Measurements from ENCODE around the gene RPS27A. TPM values are rescaled to one million over a fixed set of nuclear protein-coding genes. Genes with fewer than 3 reads are reported as not detected.

Gene RPS27A
- total and polyA plus RNA-seq, 10 of the 15 experiments (the other 5 are each of a cell fraction or from before 2014, with no cell fraction given): 1,460 to 4,705 (median 1,996) TPM

- TF ChIP-seq USF2 (IDR thresholded peaks at IDR 0.05; ENCODE audit: borderline replicate concordance, low read depth, low read length) (no peak), BMI1 (IDR thresholded peaks at IDR 0.05; ENCODE audit: borderline replicate concordance) (no peak), ZNF687 (IDR thresholded peaks at IDR 0.05) (no peak), LARP7 (IDR thresholded peaks at IDR 0.05) (no peak), RB1 (IDR thresholded peaks at IDR 0.05; ENCODE audit: borderline replicate concordance) (no peak), ZBTB40 (IDR thresholded peaks at IDR 0.05; ENCODE audit: borderline replicate concordance) (no peak)
These were observed 32.1 kb upstream of the RPS27A start (continued) for GRCh38 chr2:55200416-55200815.

Data from GM12878 (cell line).